ENCODE data around the gene PLXDC1. TPM values are rescaled to one million over a fixed set of nuclear protein-coding genes. Genes with fewer than 3 reads are reported as not detected.
A peak's percentile ranks its signal among the peaks of the same experiment; 100 is the strongest.

The PLXDC1 gene
- total RNA-seq, 3 donors from 2014 or later = 2.4 to 10.9 (median 5.6) TPM

DNA sequence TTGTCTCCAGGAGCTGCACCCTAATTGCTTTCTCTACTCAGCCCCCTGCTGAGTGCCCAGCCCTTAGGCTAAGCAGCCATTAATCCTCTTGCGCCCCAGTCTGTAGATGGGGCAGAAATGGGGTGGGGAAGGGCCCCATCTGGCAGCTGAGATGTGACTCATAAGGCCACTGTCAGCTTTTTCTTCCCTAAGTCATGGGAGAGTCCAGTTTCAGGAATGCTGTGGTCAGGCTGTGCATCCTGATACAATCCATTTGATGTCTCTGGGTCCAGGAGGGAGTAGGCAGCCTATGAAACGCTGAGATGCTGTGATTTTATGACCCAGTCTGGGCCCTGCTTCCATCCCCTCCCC, 12.3 kb downstream of the PLXDC1 start:
- H3K9me3 ChIP-seq = no peaks in the 10 kb centered on the region
- TF ChIP-seq, protein P1, sequence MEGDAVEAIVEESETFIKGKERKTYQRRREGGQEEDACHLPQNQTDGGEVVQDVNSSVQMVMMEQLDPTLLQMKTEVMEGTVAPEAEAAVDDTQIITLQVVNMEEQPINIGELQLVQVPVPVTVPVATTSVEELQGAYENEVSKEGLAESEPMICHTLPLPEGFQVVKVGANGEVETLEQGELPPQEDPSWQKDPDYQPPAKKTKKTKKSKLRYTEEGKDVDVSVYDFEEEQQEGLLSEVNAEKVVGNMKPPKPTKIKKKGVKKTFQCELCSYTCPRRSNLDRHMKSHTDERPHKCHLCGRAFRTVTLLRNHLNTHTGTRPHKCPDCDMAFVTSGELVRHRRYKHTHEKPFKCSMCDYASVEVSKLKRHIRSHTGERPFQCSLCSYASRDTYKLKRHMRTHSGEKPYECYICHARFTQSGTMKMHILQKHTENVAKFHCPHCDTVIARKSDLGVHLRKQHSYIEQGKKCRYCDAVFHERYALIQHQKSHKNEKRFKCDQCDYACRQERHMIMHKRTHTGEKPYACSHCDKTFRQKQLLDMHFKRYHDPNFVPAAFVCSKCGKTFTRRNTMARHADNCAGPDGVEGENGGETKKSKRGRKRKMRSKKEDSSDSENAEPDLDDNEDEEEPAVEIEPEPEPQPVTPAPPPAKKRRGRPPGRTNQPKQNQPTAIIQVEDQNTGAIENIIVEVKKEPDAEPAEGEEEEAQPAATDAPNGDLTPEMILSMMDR (IDR thresholded peaks at IDR 0.05) = no peak
- no peak for DNase-seq
- peak; percentile 15 for ATAC-seq
- intact Hi-C loops (cut with DNase I, micrococcal nuclease) = no loop called here
- no peak overlapping the region for H3K4me3 ChIP-seq
- no peaks in the 10 kb centered on the region for H3K4me1 ChIP-seq (ENCODE audit: low read depth)
- no peaks in the 10 kb centered on the region for H3K36me3 ChIP-seq (ENCODE audit: low read depth)

DNA sequence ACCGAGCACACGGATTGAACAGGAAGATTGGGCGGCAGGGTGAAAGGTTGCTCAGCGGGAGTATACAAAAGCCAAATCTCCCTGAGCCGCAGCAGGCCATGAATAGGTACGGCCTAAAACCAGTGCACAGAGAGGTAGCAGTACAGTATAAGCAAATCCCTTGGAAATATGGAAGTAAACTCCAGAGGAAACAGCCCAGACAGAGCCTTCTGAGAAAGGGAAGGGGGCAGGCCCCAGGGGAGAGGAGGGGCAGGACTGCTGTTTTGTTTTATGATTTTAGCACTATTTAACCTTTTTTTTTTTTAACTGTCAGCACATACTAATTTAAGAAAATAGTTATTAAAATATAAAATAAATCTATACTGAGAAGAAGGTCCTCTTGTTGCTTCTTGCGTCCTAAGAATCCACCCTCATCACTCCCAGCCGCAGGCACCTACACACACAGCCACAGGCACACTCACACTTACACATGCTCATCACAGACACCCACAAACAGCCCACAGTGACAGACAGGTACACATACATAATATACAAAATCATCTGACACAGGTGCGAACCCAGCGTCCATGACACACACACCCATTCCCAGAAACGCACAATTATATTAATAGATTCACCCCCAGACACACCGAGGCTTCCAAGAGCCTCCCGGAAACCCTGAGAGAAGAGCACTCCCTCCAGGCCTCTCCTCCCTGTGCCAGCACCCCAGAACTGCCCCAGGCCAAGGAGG, 12.8 kb downstream of the PLXDC1 start:
- H3K9me3 ChIP-seq = no peaks in the 10 kb centered on the region
- H3K4me1 ChIP-seq (ENCODE audit: low read depth) = no peaks in the 10 kb centered on the region
- intact Hi-C loops (cut with DNase I, micrococcal nuclease) = no loop called here
- no peak for ATAC-seq
- H3K36me3 ChIP-seq (ENCODE audit: low read depth) = no peaks in the 10 kb centered on the region
- H3K4me3 ChIP-seq = no peak overlapping the region
- no peak for DNase-seq
- TF ChIP-seq, protein P1 (IDR thresholded peaks at IDR 0.05) = no peak

GRCh38 chr17:39134878-39135277, 16.6 kb downstream of the PLXDC1 start:
- no peaks in the 10 kb centered on the region for H3K36me3 ChIP-seq (ENCODE audit: low read depth)
- H3K4me1 ChIP-seq (ENCODE audit: low read depth) = no peaks in the 10 kb centered on the region
- intact Hi-C loops (cut with DNase I, micrococcal nuclease) = no loop called here
- no peak overlapping the region for H3K4me3 ChIP-seq
- no peaks in the 10 kb centered on the region for H3K9me3 ChIP-seq
- no peak for DNase-seq
- TF ChIP-seq, protein P1 (IDR thresholded peaks at IDR 0.05) = no peak
- no peak for ATAC-seq

- no peaks in the 10 kb centered on the region for H3K4me1 ChIP-seq (ENCODE audit: low read depth)
- intact Hi-C loops (cut with DNase I, micrococcal nuclease) = no loop called here
- H3K9me3 ChIP-seq = no peaks in the 10 kb centered on the region
- H3K4me3 ChIP-seq = no peak overlapping the region
- ATAC-seq (peak; percentile 27), DNase-seq (no peak)
- TF ChIP-seq, protein P1 (IDR thresholded peaks at IDR 0.05) = no peak
- no peaks in the 10 kb centered on the region for H3K36me3 ChIP-seq (ENCODE audit: low read depth)
Measured at GRCh38 chr17:39132192-39132610, 19.2 kb downstream of the PLXDC1 start.

- Histone ChIP-seq H3K4me3 (no peak overlapping the region), H3K36me3 (ENCODE audit: low read depth) (no peaks in the 10 kb centered on the region), H3K4me1 (ENCODE audit: low read depth) (no peaks in the 10 kb centered on the region), H3K9me3 (no peaks in the 10 kb centered on the region)
- ATAC-seq (no peak), DNase-seq (no peak)
- intact Hi-C loops (cut with DNase I, micrococcal nuclease) = no loop called here
- TF ChIP-seq, protein P1 (IDR thresholded peaks at IDR 0.05) = no peak
Measured at GRCh38 chr17:39131616-39132015, 19.8 kb downstream of the PLXDC1 start.
